Activated naive CD4-positive, alpha-beta T cell treated with anti-CD3 and anti-CD28 coated beads for 36 hours (primary cell): ENCODE results near the gene IQGAP2. TPM values are rescaled to one million over a fixed set of nuclear protein-coding genes. Genes with fewer than 3 reads are reported as not detected.
A peak's percentile ranks its signal among the peaks of the same experiment; 100 is the strongest.

ENCODE experiments used
- CTCF ChIA-PET: fragments of 350-600 bp; sonication (Branson Sonifier 250); formaldehyde crosslinking; loops from one replicate; lab custom pipeline; 2021; ENCODE audit warnings: antibody characterized with exemption; lab: Charles Lee
- DNase-seq: peaks from one replicate; pipeline ENCODE4 v3.0.0-alpha.2; 2020
- H3K27ac Mint-ChIP-seq: one replicate; pipeline ENCODE4 v1.8.0; 2021; ENCODE audit warnings: mild to moderate bottlenecking, mixed read lengths
- H3K27me3 Mint-ChIP-seq: one replicate; pipeline ENCODE4 v1.8.0; 2021; ENCODE audit warnings: low read depth, mixed read lengths
- H3K36me3 Mint-ChIP-seq: one replicate; pipeline ENCODE4 v1.8.0; 2021; ENCODE audit warnings: low read depth, mixed read lengths
- H3K4me1 Mint-ChIP-seq: one replicate; pipeline ENCODE4 v1.8.0; 2021; ENCODE audit warnings: low read depth, mixed read lengths
- H3K4me3 Mint-ChIP-seq: one replicate; pipeline ENCODE4 v1.8.0; 2021; ENCODE audit warnings: mild to moderate bottlenecking, moderate library complexity, mixed read lengths
- H3K9me3 Mint-ChIP-seq: one replicate; pipeline ENCODE4 v1.8.0; 2021; ENCODE audit warnings: mixed read lengths
- intact Hi-C: fragments of 100-400 bp; cut with micrococcal nuclease; formaldehyde crosslinking; loops from one replicate; pipeline ENCODE4 v1.15.1; 2023
- total RNA-seq, 2 experiments: library from RNA; stranded (reverse); gene quantifications; one replicate each; pipeline ENCODE4 v1.2.3, GENCODE V29; 2021

The IQGAP2 gene
- total RNA-seq, 2 experiments from 2014 or later: 54.6 to 55.9 TPM

GRCh38 chr5:76580981-76581380 is 177.9 kb downstream of the IQGAP2 start:
- H3K4me1 Mint-ChIP-seq: peaks cover 29% of the 10 kb centered on the region
- H3K36me3 Mint-ChIP-seq: peaks cover 6% of the 10 kb centered on the region
- intact Hi-C loops: loop anchor here (10.0 kb wide), 1 partner anchor 506 kb away; no protein-coding TSS in a partner anchor
- no peaks in the 10 kb centered on the region for H3K9me3 Mint-ChIP-seq
- H3K27ac Mint-ChIP-seq: no peak overlapping the region
- no peak overlapping the region for H3K4me3 Mint-ChIP-seq
- no peak for DNase-seq
- H3K27me3 Mint-ChIP-seq: no peaks in the 10 kb centered on the region
- CTCF ChIA-PET: interaction anchor here (0.6 to 4.0 kb wide), 6 partner anchors 28 to 243 kb away, joined by 3 to 47 read pairs (median 4); partner anchors contain the start of gene IQGAP2

GRCh38 chr5:76582230-76583162 is 179.4 kb downstream of the IQGAP2 start:
- intact Hi-C loops: loop anchor here (1.0 to 10.0 kb wide), 11 partner anchors 35 to 865 kb away; partner anchors contain the start of gene POC5
- peaks cover 27% of the 10 kb centered on the region for H3K4me1 Mint-ChIP-seq
- H3K27me3 Mint-ChIP-seq: no peaks in the 10 kb centered on the region
- H3K4me3 Mint-ChIP-seq: no peak overlapping the region
- peak; percentile 65 for DNase-seq
- CTCF ChIA-PET: interaction anchor here (0.5 to 4.0 kb wide), 18 partner anchors 9 to 328 kb away, joined by 3 to 47 read pairs (median 4); partner anchors contain the start of gene IQGAP2
- peaks cover 3% of the 10 kb centered on the region for H3K36me3 Mint-ChIP-seq
- H3K9me3 Mint-ChIP-seq: no peaks in the 10 kb centered on the region
- peak overlapping the region; percentile 36 for H3K27ac Mint-ChIP-seq

GRCh38 chr5:76583163-76584047 is 180.3 kb downstream of the IQGAP2 start:
- CTCF ChIA-PET: interaction anchor here (0.6 to 4.0 kb wide), 20 partner anchors 10 to 1302 kb away, joined by 3 to 47 read pairs (median 4); partner anchors contain the start of gene IQGAP2
- no peaks in the 10 kb centered on the region for H3K27me3 Mint-ChIP-seq
- H3K36me3 Mint-ChIP-seq: peaks cover 3% of the 10 kb centered on the region
- no peak overlapping the region for H3K4me3 Mint-ChIP-seq
- no peak for DNase-seq
- peaks cover 25% of the 10 kb centered on the region for H3K4me1 Mint-ChIP-seq
- intact Hi-C loops: loop anchor here (1.0 to 10.0 kb wide), 2 partner anchors 245 to 509 kb away; no protein-coding TSS in a partner anchor
- no peaks in the 10 kb centered on the region for H3K9me3 Mint-ChIP-seq
- H3K27ac Mint-ChIP-seq: no peak overlapping the region

GRCh38 chr5:76585783-76586217 is 182.7 kb downstream of the IQGAP2 start:
- CTCF ChIA-PET: interaction anchor here (0.9 kb wide), 1 partner anchor 14 kb away, joined by 3 read pairs; no protein-coding TSS in a partner anchor
- no peak overlapping the region for H3K27ac Mint-ChIP-seq
- intact Hi-C loops: loop anchor here (10.0 kb wide), 1 partner anchor 511 kb away; no protein-coding TSS in a partner anchor

GRCh38 chr5:76586531-76586930 is 183.4 kb downstream of the IQGAP2 start:
- H3K9me3 Mint-ChIP-seq: no peaks in the 10 kb centered on the region

More at GRCh38 chr5:76585783-76586217, 182.7 kb downstream of the IQGAP2 start:
- Mint-ChIP-seq H3K4me1 (peaks cover 22% of the 10 kb centered on the region), H3K4me3 (no peak overlapping the region), H3K36me3 (peaks cover 3% of the 10 kb centered on the region), H3K9me3 (no peaks in the 10 kb centered on the region), H3K27me3 (no peaks in the 10 kb centered on the region)
- no peak for DNase-seq

GRCh38 chr5:76590027-76590426 is 186.9 kb downstream of the IQGAP2 start:
- intact Hi-C loops: no loop called here
- no peak overlapping the region for H3K4me3 Mint-ChIP-seq
- peaks cover 17% of the 10 kb centered on the region for H3K36me3 Mint-ChIP-seq

More at GRCh38 chr5:76586531-76586930, 183.4 kb downstream of the IQGAP2 start:
- CTCF ChIA-PET: interaction anchor here (0.8 kb wide), 1 partner anchor 118 kb away, joined by 4 read pairs; no protein-coding TSS in a partner anchor
- no peak overlapping the region for H3K4me3 Mint-ChIP-seq
- H3K4me1 Mint-ChIP-seq: peaks cover 20% of the 10 kb centered on the region
- intact Hi-C loops: loop anchor here (10.0 kb wide), 1 partner anchor 512 kb away; no protein-coding TSS in a partner anchor
- no peaks in the 10 kb centered on the region for H3K27me3 Mint-ChIP-seq
- DNase-seq: no peak
- H3K36me3 Mint-ChIP-seq: peaks cover 5% of the 10 kb centered on the region
- no peak overlapping the region for H3K27ac Mint-ChIP-seq

GRCh38 chr5:76591366-76591765 is 188.3 kb downstream of the IQGAP2 start:
- Mint-ChIP-seq H3K4me1 (no peaks in the 10 kb centered on the region), H3K4me3 (no peak overlapping the region), H3K36me3 (peaks cover 18% of the 10 kb centered on the region), H3K9me3 (no peaks in the 10 kb centered on the region), H3K27ac (no peak overlapping the region), H3K27me3 (no peaks in the 10 kb centered on the region)
- intact Hi-C loops: no loop called here
- no peak for DNase-seq
- CTCF ChIA-PET: interaction anchor here (0.6 to 1.3 kb wide), 2 partner anchors 49 to 160 kb away, joined by 3 read pairs; no protein-coding TSS in a partner anchor

More at GRCh38 chr5:76590027-76590426, 186.9 kb downstream of the IQGAP2 start:
- Mint-ChIP-seq H3K27me3 (no peaks in the 10 kb centered on the region), H3K27ac (no peak overlapping the region), H3K4me1 (no peaks in the 10 kb centered on the region), H3K9me3 (no peaks in the 10 kb centered on the region)
- CTCF ChIA-PET: interaction anchor here (1.2 kb wide), 1 partner anchor 10 kb away, joined by 4 read pairs; no protein-coding TSS in a partner anchor
- DNase-seq: no peak

GRCh38 chr5:76592692-76593091 is 189.6 kb downstream of the IQGAP2 start:
- no peak overlapping the region for H3K4me3 Mint-ChIP-seq
- H3K36me3 Mint-ChIP-seq: peaks cover 20% of the 10 kb centered on the region
- intact Hi-C loops: no loop called here
- no peaks in the 10 kb centered on the region for H3K27me3 Mint-ChIP-seq
- H3K27ac Mint-ChIP-seq: no peak overlapping the region
- no peaks in the 10 kb centered on the region for H3K9me3 Mint-ChIP-seq
- DNase-seq: no peak
- no peaks in the 10 kb centered on the region for H3K4me1 Mint-ChIP-seq
- CTCF ChIA-PET: interaction anchor here (0.9 kb wide), 1 partner anchor 9 kb away, joined by 4 read pairs; no protein-coding TSS in a partner anchor

GRCh38 chr5:76594107-76594506 is 191.0 kb downstream of the IQGAP2 start:
- Mint-ChIP-seq H3K4me1 (no peaks in the 10 kb centered on the region), H3K9me3 (no peaks in the 10 kb centered on the region), H3K4me3 (no peak overlapping the region), H3K27me3 (no peaks in the 10 kb centered on the region), H3K36me3 (peaks cover 20% of the 10 kb centered on the region), H3K27ac (no peak overlapping the region)
- intact Hi-C loops: no loop called here
- DNase-seq: no peak
- CTCF ChIA-PET: no interaction called here

- Mint-ChIP-seq H3K27me3 (no peaks in the 10 kb centered on the region), H3K4me3 (no peak overlapping the region), H3K4me1 (no peaks in the 10 kb centered on the region), H3K36me3 (peaks cover 20% of the 10 kb centered on the region), H3K27ac (no peak overlapping the region), H3K9me3 (no peaks in the 10 kb centered on the region)
- CTCF ChIA-PET: interaction anchor here (1.3 kb wide), 1 partner anchor 179 kb away, joined by 4 read pairs; no protein-coding TSS in a partner anchor
- intact Hi-C loops: no loop called here
- no peak for DNase-seq
These were observed 192.8 kb downstream of the IQGAP2 start for GRCh38 chr5:76595755-76596481.

GRCh38 chr5:76598531-76598930 is 195.4 kb downstream of the IQGAP2 start:
- Mint-ChIP-seq H3K4me1 (no peaks in the 10 kb centered on the region), H3K27ac (no peak overlapping the region), H3K9me3 (no peaks in the 10 kb centered on the region), H3K4me3 (no peak overlapping the region), H3K27me3 (no peaks in the 10 kb centered on the region), H3K36me3 (peaks cover 15% of the 10 kb centered on the region)
- no peak for DNase-seq
- intact Hi-C loops: no loop called here
- CTCF ChIA-PET: interaction anchor here (0.6 to 8.0 kb wide), 4 partner anchors 42 to 247 kb away, joined by 3 to 94 read pairs (median 4); no protein-coding TSS in a partner anchor
